ENCODE results near the gene PHKB. TPM values are rescaled to one million over a fixed set of nuclear protein-coding genes. Genes with fewer than 3 reads are reported as not detected.

The PHKB gene
- total and polyA plus RNA-seq, 2 donors (not counting 3 experiments of a cell fraction or from before 2014, with no cell fraction given) = 30.1 to 61.0 TPM

DNA sequence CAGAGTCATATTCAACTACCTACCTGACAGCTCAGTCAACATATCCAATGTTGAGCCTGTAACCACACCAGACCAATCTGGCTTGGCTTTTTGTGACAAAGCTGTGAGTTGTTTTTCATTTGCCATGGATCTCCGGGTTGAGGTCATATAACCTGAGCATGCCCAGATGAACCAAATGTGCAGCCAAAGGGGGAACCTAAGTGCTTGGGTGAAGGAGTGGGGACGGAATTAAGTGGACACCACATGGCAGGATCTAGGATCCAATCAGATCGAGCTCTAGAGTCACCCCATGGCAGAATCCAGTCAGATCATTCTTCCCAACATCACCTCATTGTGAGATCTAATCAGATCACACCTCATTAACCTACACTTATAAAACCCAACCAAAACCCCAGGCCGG is 258.6 kb downstream of the PHKB start:
- Histone ChIP-seq H3K9ac (replicated peaks; ENCODE audit: extremely low read depth, insufficient read depth, low read length) (no peak overlapping the region), H3K9me1 (replicated peaks; ENCODE audit: control insufficient read depth, extremely low read depth, insufficient read depth, low read length) (no peaks in the 10 kb centered on the region), H4K20me1 (replicated peaks; ENCODE audit: control insufficient read depth, extremely low read depth, insufficient read depth, low read length) (no peaks in the 10 kb centered on the region), H3K36me3 (ENCODE audit: control insufficient read depth in 2 of 2, extremely low read depth in 1 of 2, insufficient read depth in 2 of 2, low read length in 2 of 2) (no peaks in the 10 kb centered on the region), H3K4me2 (ENCODE audit: insufficient read depth, low read length) (no peak overlapping the region), H3K27ac (ENCODE audit: insufficient read depth, low read depth, low read length) (no peak overlapping the region), H3K27me3 (ENCODE audit: control insufficient read depth in 2 of 2, insufficient read depth in 2 of 2, low read length in 2 of 2) (no peaks in the 10 kb centered on the region), H3K4me3 (replicated peaks in 1 of 3; ENCODE audit: insufficient read depth in 1 of 3, low read depth in 1 of 3, low read length in 3 of 3) (no peak overlapping the region), H3K79me2 (ENCODE audit: control insufficient read depth, insufficient read depth, low read length) (no peaks in the 10 kb centered on the region), H3K9me3 (replicated peaks; ENCODE audit: control insufficient read depth, insufficient read depth, low read length) (no peaks in the 10 kb centered on the region), H2AFZ (ENCODE audit: low read depth, low read length) (no peak overlapping the region), H3K4me1 (ENCODE audit: control insufficient read depth, extremely low read depth, insufficient read depth, low read length) (no peaks in the 10 kb centered on the region)
- ChIA-PET CTCF (no interaction called here), POLR2A (no interaction called here)
- dilution Hi-C loops (cut with MboI; ENCODE audit: extremely low pct_ligation_motif_present, low sequenced_read_pairs) (no loop called here), intact Hi-C loops (cut with micrococcal nuclease) (no loop called here)
- no TSS peak for BruUV-seq (replicated peaks)
- FAIRE-seq = no peak
- no peak for TF ChIP-seq POLR2AphosphoS5 (IDR thresholded peaks at IDR 0.05; ENCODE audit: insufficient read depth, low read depth, low read length)
- TF ChIP-seq, protein P1, sequence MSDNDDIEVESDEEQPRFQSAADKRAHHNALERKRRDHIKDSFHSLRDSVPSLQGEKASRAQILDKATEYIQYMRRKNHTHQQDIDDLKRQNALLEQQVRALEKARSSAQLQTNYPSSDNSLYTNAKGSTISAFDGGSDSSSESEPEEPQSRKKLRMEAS (IDR thresholded peaks at IDR 0.05; ENCODE audit: insufficient read depth, insufficient read length) = no peak
- no peak for TF ChIP-seq FOS (IDR thresholded peaks at IDR 0.05; ENCODE audit: borderline replicate concordance, insufficient read depth, low read length)
- TF ChIP-seq MYC (IDR thresholded peaks at IDR 0.05; ENCODE audit: low read depth, low read length) = no peak
- TF ChIP-seq JUN (IDR thresholded peaks at IDR 0.05; ENCODE audit: borderline replicate concordance, insufficient read depth, insufficient read length, low read depth) = no peak
- no peak for TF ChIP-seq GATA2 (IDR thresholded peaks at IDR 0.05; ENCODE audit: insufficient read depth, insufficient read length, low read depth, low read length)
- TF ChIP-seq, protein P2, sequence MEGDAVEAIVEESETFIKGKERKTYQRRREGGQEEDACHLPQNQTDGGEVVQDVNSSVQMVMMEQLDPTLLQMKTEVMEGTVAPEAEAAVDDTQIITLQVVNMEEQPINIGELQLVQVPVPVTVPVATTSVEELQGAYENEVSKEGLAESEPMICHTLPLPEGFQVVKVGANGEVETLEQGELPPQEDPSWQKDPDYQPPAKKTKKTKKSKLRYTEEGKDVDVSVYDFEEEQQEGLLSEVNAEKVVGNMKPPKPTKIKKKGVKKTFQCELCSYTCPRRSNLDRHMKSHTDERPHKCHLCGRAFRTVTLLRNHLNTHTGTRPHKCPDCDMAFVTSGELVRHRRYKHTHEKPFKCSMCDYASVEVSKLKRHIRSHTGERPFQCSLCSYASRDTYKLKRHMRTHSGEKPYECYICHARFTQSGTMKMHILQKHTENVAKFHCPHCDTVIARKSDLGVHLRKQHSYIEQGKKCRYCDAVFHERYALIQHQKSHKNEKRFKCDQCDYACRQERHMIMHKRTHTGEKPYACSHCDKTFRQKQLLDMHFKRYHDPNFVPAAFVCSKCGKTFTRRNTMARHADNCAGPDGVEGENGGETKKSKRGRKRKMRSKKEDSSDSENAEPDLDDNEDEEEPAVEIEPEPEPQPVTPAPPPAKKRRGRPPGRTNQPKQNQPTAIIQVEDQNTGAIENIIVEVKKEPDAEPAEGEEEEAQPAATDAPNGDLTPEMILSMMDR (IDR thresholded peaks at IDR 0.05; ENCODE audit: extremely low read depth in 1 of 2, insufficient read depth in 1 of 2, low read depth in 1 of 2, low read length in 2 of 2) = no peak
- no peak for TF ChIP-seq POLR2A (IDR thresholded peaks at IDR 0.05; ENCODE audit: low read depth, low read length)
- no peak for TF ChIP-seq EZH2 (IDR thresholded peaks at IDR 0.05; ENCODE audit: borderline replicate concordance, low read depth, low read length, severe bottlenecking)
- no peak for DNase-seq (ENCODE audit: low read depth, low spot score)

Measured in endothelial cell of umbilical vein (primary cell).